ENCODE results near the gene CYP27C1.
A peak's percentile ranks its signal among the peaks of the same experiment; 100 is the strongest.
"Not testable (repeated sequence)": the region's sequence is repeated elsewhere in the genome, so short reads cannot be mapped to it uniquely, and the experiment has no call there.

CYP27C1 gene

DNA sequence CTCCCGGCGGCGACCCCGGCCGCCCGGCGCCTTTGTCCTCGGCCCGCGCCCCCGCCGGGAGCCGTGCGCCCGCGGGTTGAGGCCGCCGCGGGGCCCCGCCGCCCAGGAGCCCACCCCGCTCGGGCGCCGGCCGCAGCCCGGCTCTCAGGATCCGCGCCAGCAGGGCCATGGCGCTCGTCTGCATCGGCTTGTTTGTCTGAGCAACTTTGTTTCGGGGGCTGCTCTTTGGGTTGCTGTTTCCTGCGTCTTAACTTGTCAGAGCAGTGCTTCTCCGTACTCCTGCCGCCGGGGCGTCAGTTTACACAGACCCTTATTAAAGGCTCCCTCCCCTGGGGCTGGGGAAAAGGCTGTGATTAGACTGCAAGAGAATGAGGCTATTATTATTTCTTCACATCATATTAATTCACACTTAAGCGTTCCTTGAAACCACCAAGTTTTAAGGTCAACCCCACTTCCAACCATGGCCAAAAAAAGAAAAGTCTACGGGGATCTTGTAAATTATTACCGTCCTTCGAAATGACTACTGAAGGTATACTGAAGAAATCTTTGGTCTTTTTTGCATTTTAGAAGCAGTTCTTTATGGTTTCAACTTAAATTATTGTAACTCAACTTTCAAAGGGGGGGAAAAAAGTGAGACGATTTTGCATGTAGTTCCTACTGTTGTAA is at the start of gene CYP27C1:
Gene CYP27C1, minus strand, starts transcription at position 198 of the 666 bp plus-strand sequence. Its CDS starts 29 bp downstream, at position 169.
- H3K4me3 Mint-ChIP-seq: peak within 1 kb of the TSS; percentile 84 to 89
- peaks cover 43 to 64% of the 10 kb centered on the region in 2 donors for H3K27me3 Mint-ChIP-seq
- H3K9me3 Mint-ChIP-seq: peaks cover 0 to 3% of the 10 kb centered on the region in 2 donors
- H3K4me1 Mint-ChIP-seq: peaks cover 16 to 22% of the 10 kb centered on the region in 2 donors
- DNase-seq (no peak), ATAC-seq (replicated peaks) (peak; percentile 53 to 60)
- peaks cover 3 to 6% of the 10 kb centered on the region in 2 donors for H3K36me3 Mint-ChIP-seq
- H3K27ac Mint-ChIP-seq: peak within 1 kb of the TSS; percentile 71

DNA sequence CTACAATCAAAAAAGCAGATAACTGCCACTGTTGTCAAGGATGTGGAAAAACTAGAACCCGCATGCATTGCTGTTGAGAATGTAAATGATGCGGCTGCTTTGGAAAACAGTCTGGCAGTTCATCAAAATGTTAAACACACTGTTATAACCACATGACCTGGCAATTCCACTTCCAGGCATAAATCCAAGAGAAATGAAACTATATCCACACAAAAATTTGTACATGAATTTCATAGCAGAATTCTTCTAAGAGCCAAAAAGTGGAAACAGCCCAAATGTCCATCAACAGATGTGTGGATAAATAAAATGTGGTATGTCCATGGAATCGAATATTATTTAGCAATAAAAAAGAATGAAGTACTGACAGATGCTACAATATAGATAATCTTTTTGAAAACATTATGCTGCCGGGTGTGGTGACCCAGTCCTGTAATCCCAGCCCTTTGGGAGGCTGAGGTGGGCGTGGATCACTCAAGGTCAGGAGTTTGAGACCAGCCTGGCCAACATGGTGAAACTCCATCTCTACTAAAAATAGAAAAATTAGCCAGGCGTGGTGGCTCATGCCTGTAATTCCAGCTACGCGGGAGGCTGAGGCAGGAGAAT is 41.8 kb upstream of the CYP27C1 start:
- H3K4me1 Mint-ChIP-seq: no peaks in the 10 kb centered on the region
- H3K27me3 Mint-ChIP-seq: no peaks in the 10 kb centered on the region
- no peak for ATAC-seq (replicated peaks)
- DNase-seq: no peak
- no peak overlapping the region for H3K27ac Mint-ChIP-seq
- H3K4me3 Mint-ChIP-seq: no peak overlapping the region
- peaks cover 38 to 66% of the 10 kb centered on the region in 2 donors for H3K36me3 Mint-ChIP-seq
- no peaks in the 10 kb centered on the region for H3K9me3 Mint-ChIP-seq

DNA sequence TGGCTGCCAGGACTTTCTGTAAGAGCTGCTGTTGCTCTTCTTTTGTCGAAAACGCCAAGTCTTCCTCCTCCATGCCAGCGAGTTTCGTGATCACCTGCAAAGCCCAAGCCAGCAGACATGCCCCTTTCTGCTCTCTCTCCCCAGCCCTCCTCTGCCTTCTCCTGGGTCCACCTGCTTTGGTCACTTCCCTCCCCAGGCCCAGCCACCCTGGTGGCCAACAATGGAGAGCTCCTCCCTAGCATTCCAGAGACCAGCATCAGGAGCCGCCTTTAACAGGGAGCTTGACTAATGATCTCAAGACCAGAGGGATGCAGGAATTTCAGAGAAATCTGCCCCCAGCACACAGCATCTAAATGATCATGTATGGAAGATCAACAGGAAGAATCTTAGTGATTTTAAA is 39.3 kb upstream of the CYP27C1 start:
- Mint-ChIP-seq H3K9me3 (no peaks in the 10 kb centered on the region), H3K27me3 (no peaks in the 10 kb centered on the region), H3K4me3 (no peak overlapping the region), H3K4me1 (no peaks in the 10 kb centered on the region), H3K27ac (no peak overlapping the region), H3K36me3 (peaks cover 38 to 65% of the 10 kb centered on the region in 2 donors)
- DNase-seq (no peak), ATAC-seq (replicated peaks) (no peak)

GRCh38 chr2:127256866-127257265 is 36.8 kb upstream of the CYP27C1 start:
- H3K27me3 Mint-ChIP-seq: no peaks in the 10 kb centered on the region
- ATAC-seq (replicated peaks): no peak
- H3K4me1 Mint-ChIP-seq: no peaks in the 10 kb centered on the region
- H3K9me3 Mint-ChIP-seq: no peaks in the 10 kb centered on the region
- DNase-seq: no peak
- H3K27ac Mint-ChIP-seq: peak overlapping the region; percentile 31
- H3K4me3 Mint-ChIP-seq: no peak overlapping the region
- H3K36me3 Mint-ChIP-seq: peaks cover 37 to 62% of the 10 kb centered on the region in 2 donors

GRCh38 chr2:127256381-127256780 is 36.3 kb upstream of the CYP27C1 start:
- no peak overlapping the region for H3K4me3 Mint-ChIP-seq
- H3K27ac Mint-ChIP-seq: no peak overlapping the region

DNA sequence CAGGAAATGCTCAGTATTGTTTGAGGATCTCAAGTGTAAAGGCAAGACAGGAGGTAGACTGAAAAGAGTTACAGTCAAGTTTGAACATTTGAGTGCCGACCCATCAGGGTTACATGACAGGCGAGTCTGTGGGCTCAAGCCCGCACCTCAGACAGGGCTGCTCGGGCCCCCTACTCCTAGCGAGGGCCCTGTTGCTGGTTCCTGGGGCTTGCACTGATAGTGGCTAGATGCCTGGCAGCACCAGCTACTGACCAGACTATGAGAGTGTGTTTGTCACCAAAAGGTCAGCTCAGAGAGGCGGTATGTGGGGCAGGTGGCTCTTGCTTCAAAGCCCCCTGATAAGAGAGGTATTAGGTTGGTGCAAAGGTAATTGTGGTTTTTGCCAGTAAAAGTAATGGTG is 35.6 kb upstream of the CYP27C1 start:
- no peak overlapping the region for H3K27ac Mint-ChIP-seq
- peaks cover 35 to 64% of the 10 kb centered on the region in 2 donors for H3K36me3 Mint-ChIP-seq
- H3K4me1 Mint-ChIP-seq: no peaks in the 10 kb centered on the region
- no peak overlapping the region for H3K4me3 Mint-ChIP-seq
- no peaks in the 10 kb centered on the region for H3K27me3 Mint-ChIP-seq
- no peaks in the 10 kb centered on the region for H3K9me3 Mint-ChIP-seq
- DNase-seq (no peak), ATAC-seq (replicated peaks) (no peak)

More at GRCh38 chr2:127256381-127256780, 36.3 kb upstream of the CYP27C1 start:
- Mint-ChIP-seq H3K36me3 (peaks cover 39 to 66% of the 10 kb centered on the region in 2 donors), H3K27me3 (no peaks in the 10 kb centered on the region), H3K9me3 (no peaks in the 10 kb centered on the region), H3K4me1 (no peaks in the 10 kb centered on the region)
- ATAC-seq (replicated peaks) (no peak), DNase-seq (no peak)

- DNase-seq (no peak), ATAC-seq (replicated peaks) (no peak)
- no peak overlapping the region for H3K27ac Mint-ChIP-seq
- no peaks in the 10 kb centered on the region for H3K27me3 Mint-ChIP-seq
- no peaks in the 10 kb centered on the region for H3K4me1 Mint-ChIP-seq
- H3K9me3 Mint-ChIP-seq: no peaks in the 10 kb centered on the region
- peaks cover 35 to 64% of the 10 kb centered on the region in 2 donors for H3K36me3 Mint-ChIP-seq
- no peak overlapping the region for H3K4me3 Mint-ChIP-seq
Measured at GRCh38 chr2:127255146-127255545, 35.0 kb upstream of the CYP27C1 start.

DNA sequence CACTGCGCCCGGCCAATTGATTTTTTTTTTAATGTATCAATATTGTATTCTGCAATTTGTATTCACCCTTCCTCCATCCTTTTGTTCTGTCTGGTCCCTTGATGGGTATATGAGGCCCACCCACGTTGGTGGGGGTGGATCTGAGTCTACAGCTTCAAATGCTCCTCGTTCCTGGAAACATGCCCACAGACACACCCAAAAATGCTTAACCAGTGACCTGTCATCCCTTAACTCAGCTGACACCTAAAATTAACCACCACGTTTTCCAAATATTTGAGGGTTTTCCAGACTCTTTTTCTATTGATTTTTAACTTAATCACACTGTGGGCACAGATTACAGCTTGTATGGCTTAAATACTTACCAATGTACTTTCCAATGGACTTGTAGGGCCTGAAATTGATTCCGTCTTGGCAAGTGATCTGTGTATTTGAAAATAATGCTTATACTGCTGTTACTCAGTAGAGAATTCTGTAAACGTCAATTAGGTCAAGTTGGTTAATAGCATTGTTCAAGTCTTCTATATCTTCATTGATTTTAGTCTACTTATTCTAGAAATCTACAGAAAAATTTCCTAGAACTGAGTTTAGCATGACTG is 34.4 kb upstream of the CYP27C1 start:
- H3K27me3 Mint-ChIP-seq: no peaks in the 10 kb centered on the region
- H3K36me3 Mint-ChIP-seq: peaks cover 32 to 58% of the 10 kb centered on the region in 2 donors
- no peak overlapping the region for H3K4me3 Mint-ChIP-seq
- H3K4me1 Mint-ChIP-seq: no peaks in the 10 kb centered on the region
- DNase-seq (no peak), ATAC-seq (replicated peaks) (no peak)
- H3K9me3 Mint-ChIP-seq: no peaks in the 10 kb centered on the region
- no peak overlapping the region for H3K27ac Mint-ChIP-seq

GRCh38 chr2:127241184-127241583 is 21.1 kb upstream of the CYP27C1 start:
- DNase-seq, H3K4me3 Mint-ChIP-seq: not testable (repeated sequence)

GRCh38 chr2:127239395-127239794 is 19.3 kb upstream of the CYP27C1 start:
- H3K4me1 Mint-ChIP-seq: no peaks in the 10 kb centered on the region
- DNase-seq (no peak), ATAC-seq (replicated peaks) (no peak)
- H3K4me3 Mint-ChIP-seq: no peak overlapping the region
- H3K36me3 Mint-ChIP-seq: peaks cover 13 to 41% of the 10 kb centered on the region in 2 donors
- no peaks in the 10 kb centered on the region for H3K27me3 Mint-ChIP-seq
- no peak overlapping the region for H3K27ac Mint-ChIP-seq
- H3K9me3 Mint-ChIP-seq: peaks cover 23 to 29% of the 10 kb centered on the region in 2 donors

More at GRCh38 chr2:127241184-127241583, 21.1 kb upstream of the CYP27C1 start:
- not testable (repeated sequence) for H3K27ac Mint-ChIP-seq, H3K27me3 Mint-ChIP-seq, H3K4me1 Mint-ChIP-seq
- ATAC-seq (replicated peaks): peak in 1 of 2 donors; percentile 38
- H3K9me3 Mint-ChIP-seq: peaks cover 23 to 29% of the 10 kb centered on the region in 2 donors
- peaks cover 13 to 45% of the 10 kb centered on the region in 2 donors for H3K36me3 Mint-ChIP-seq

DNA sequence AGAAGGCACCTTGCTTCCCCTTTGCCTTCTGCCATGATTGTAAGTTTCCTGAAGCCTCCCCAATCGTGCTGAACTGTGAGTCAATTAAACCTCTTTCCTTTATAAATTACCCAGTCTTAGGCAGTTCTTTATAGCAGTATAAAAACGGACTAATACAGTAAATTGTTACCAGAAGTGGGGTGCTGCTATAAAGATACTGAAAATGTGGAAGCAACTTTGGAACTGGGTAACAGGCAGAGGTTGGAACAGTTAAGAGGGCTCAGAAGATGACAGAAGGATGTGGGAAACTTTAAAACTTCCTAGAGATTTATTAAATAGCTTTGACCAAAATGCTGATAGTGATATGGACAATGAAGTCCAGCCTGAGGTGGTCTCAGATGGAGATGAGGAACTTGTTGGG is 17.7 kb upstream of the CYP27C1 start:
- DNase-seq; H3K4me1 Mint-ChIP-seq; ATAC-seq (replicated peaks); H3K27ac Mint-ChIP-seq; H3K27me3 Mint-ChIP-seq; H3K4me3 Mint-ChIP-seq: not testable (repeated sequence)
- peaks cover 23 to 29% of the 10 kb centered on the region in 2 donors for H3K9me3 Mint-ChIP-seq
- H3K36me3 Mint-ChIP-seq: peaks cover 13 to 47% of the 10 kb centered on the region in 2 donors

GRCh38 chr2:127235082-127235702 is 15.1 kb upstream of the CYP27C1 start:
- peaks cover 8 to 33% of the 10 kb centered on the region in 2 donors for H3K36me3 Mint-ChIP-seq
- ATAC-seq (replicated peaks) (no peak), DNase-seq (no peak)
- no peaks in the 10 kb centered on the region for H3K27me3 Mint-ChIP-seq
- H3K9me3 Mint-ChIP-seq: peaks cover 11 to 17% of the 10 kb centered on the region in 2 donors
- no peaks in the 10 kb centered on the region for H3K4me1 Mint-ChIP-seq
- no peak overlapping the region for H3K4me3 Mint-ChIP-seq
- no peak overlapping the region for H3K27ac Mint-ChIP-seq

DNA sequence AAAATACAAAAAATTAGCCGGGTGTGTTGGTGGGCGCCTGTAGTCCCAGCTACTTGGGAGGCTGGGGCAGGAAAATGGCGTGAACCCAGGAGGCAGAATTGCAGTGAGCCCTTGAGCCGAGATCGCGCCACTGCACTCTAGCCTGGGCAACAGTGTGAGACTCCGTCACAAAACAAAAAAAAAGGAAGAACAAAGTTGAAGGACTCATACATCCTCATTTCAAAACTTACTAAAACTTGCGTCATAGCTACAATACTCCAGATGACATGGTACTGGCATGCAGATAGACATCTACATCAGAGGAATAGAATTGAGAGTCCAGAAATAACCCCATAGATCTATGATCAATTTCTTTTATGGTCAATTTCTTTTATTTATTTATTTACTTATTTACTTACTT is 13.6 kb upstream of the CYP27C1 start:
- Mint-ChIP-seq H3K36me3 (peaks cover 6 to 29% of the 10 kb centered on the region in 2 donors), H3K4me3 (no peak overlapping the region), H3K9me3 (peaks cover 8 to 13% of the 10 kb centered on the region in 2 donors), H3K27ac (no peak overlapping the region), H3K4me1 (no peaks in the 10 kb centered on the region), H3K27me3 (peaks cover 4 to 6% of the 10 kb centered on the region in 2 donors)
- no peak for ATAC-seq (replicated peaks)
- no peak for DNase-seq

GRCh38 chr2:127231130-127231865 is 11.2 kb upstream of the CYP27C1 start:
- no peak overlapping the region for H3K27ac Mint-ChIP-seq
- H3K36me3 Mint-ChIP-seq: peaks cover 2 to 18% of the 10 kb centered on the region in 2 donors
- peaks cover 4% of the 10 kb centered on the region in 2 donors for H3K4me1 Mint-ChIP-seq
- no peak for ATAC-seq (replicated peaks)
- H3K9me3 Mint-ChIP-seq: peaks cover 7 to 9% of the 10 kb centered on the region in 2 donors
- no peak overlapping the region for H3K4me3 Mint-ChIP-seq
- DNase-seq: no peak
- peaks cover 8 to 17% of the 10 kb centered on the region in 2 donors for H3K27me3 Mint-ChIP-seq

Measured in stimulated activated naive B cell treated with anti-CD40 and anti-IgM and Interleukin-4, amounts not matched to agents 10 μg/mL and 1 μg/mL and 100 μg/mL, for 72 hours (primary cell).